ENCODE measurements around the gene ITGB6. TPM values are rescaled to one million over a fixed set of nuclear protein-coding genes. Genes with fewer than 3 reads are reported as not detected.

ITGB6 gene
- total RNA-seq, 2 experiments from 2014 or later: not detected

DNA sequence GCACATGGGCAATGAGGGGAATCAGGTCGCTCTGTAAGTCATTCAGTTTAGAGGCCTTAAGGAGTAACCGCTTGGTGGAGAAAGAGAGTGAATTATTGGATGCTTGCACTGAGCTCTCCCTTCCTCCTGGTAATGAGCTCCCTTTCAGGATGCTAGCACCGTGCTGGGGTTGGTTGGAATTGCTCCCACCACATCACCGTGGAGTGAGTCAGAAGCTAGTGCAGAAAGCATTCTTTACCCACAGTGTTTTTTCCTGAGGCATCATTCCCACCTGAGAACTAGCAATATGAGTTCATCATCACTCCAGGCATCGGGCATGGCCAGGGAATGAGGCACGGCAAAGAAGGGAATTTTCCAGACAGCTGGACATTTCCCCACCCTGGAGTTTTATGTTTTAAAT is 57.6 kb downstream of the ITGB6 start:
- Mint-ChIP-seq H3K27ac (no peak overlapping the region), H3K4me3 (no peak overlapping the region), H3K4me1 (ENCODE audit: low read depth) (no peaks in the 10 kb centered on the region), H3K36me3 (ENCODE audit: low read depth) (no peaks in the 10 kb centered on the region), H3K9me3 (ENCODE audit: insufficient read depth) (no peaks in the 10 kb centered on the region), H3K27me3 (ENCODE audit: low read depth) (peaks cover 5% of the 10 kb centered on the region)
- CTCF ChIA-PET: no interaction called here
- no peak for DNase-seq
- POLR2A ChIA-PET: no interaction called here
- ATAC-seq: no peak

GRCh38 chr2:160141912-160142311 is 58.2 kb downstream of the ITGB6 start:
- H3K4me1 Mint-ChIP-seq (ENCODE audit: low read depth): no peaks in the 10 kb centered on the region
- H3K9me3 Mint-ChIP-seq (ENCODE audit: insufficient read depth): no peaks in the 10 kb centered on the region
- H3K4me3 Mint-ChIP-seq: no peak overlapping the region
- H3K27me3 Mint-ChIP-seq (ENCODE audit: low read depth): peaks cover 4% of the 10 kb centered on the region
- no peak for DNase-seq
- no peak overlapping the region for H3K27ac Mint-ChIP-seq
- ChIA-PET CTCF (no interaction called here), POLR2A (no interaction called here)
- ATAC-seq: no peak
- H3K36me3 Mint-ChIP-seq (ENCODE audit: low read depth): no peaks in the 10 kb centered on the region

- H3K4me3 Mint-ChIP-seq: no peak overlapping the region
Observed at GRCh38 chr2:160141419-160141818, 58.7 kb downstream of the ITGB6 start.

DNA sequence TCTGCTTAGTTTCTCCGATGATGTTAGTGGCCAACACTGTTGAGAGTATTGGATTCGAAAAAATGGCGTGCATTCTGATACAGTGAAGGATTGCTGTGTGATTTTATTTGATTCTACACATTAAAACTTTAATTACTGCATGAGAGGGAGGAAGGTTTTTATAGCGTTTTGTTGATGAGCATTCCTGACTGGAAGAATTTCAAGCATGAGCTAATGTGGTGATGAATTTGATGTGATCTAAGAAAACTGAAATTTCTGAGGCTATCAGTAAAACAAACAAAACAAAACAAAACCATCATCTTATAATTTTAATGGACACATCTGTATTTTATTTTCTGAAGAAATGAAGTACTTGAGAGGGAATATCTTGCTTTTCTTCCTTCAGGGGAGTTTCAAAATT is 59.6 kb downstream of the ITGB6 start:
- no peaks in the 10 kb centered on the region for H3K36me3 Mint-ChIP-seq (ENCODE audit: low read depth)
- no peaks in the 10 kb centered on the region for H3K4me1 Mint-ChIP-seq (ENCODE audit: low read depth)
- H3K9me3 Mint-ChIP-seq (ENCODE audit: insufficient read depth): no peaks in the 10 kb centered on the region
- no peak overlapping the region for H3K4me3 Mint-ChIP-seq
- H3K27ac Mint-ChIP-seq: no peak overlapping the region
- ChIA-PET CTCF (no interaction called here), POLR2A (no interaction called here)
- DNase-seq (no peak), ATAC-seq (no peak)
- peaks cover 4% of the 10 kb centered on the region for H3K27me3 Mint-ChIP-seq (ENCODE audit: low read depth)

More at GRCh38 chr2:160141419-160141818, 58.7 kb downstream of the ITGB6 start:
- Mint-ChIP-seq H3K27ac (no peak overlapping the region), H3K9me3 (ENCODE audit: insufficient read depth) (no peaks in the 10 kb centered on the region), H3K27me3 (ENCODE audit: low read depth) (peaks cover 4% of the 10 kb centered on the region), H3K4me1 (ENCODE audit: low read depth) (no peaks in the 10 kb centered on the region), H3K36me3 (ENCODE audit: low read depth) (no peaks in the 10 kb centered on the region)
- CTCF ChIA-PET: no interaction called here
- DNase-seq: no peak
- POLR2A ChIA-PET: no interaction called here
- ATAC-seq: no peak

DNA sequence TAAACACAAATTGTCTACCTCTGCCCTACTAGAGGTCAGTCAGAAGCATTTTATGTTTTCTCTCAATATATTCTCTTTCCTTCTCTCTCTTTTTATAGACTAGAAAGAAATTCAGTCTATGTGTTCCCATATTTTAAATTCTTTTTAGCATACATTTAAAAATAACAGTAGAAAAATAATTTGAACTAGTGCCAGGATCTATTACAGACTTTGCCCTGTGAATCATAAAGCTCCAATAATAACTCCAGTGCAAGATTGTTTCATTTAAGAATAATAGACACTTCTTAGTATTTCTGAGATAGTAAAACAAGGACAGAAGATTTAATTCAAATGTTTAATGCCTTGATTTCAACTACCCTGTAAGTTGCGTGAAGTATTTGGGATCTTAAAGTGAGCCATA is 60.1 kb downstream of the ITGB6 start:
- Mint-ChIP-seq H3K36me3 (ENCODE audit: low read depth) (no peaks in the 10 kb centered on the region), H3K27me3 (ENCODE audit: low read depth) (peaks cover under 1% of the 10 kb centered on the region), H3K27ac (no peak overlapping the region), H3K4me1 (ENCODE audit: low read depth) (no peaks in the 10 kb centered on the region), H3K4me3 (no peak overlapping the region), H3K9me3 (ENCODE audit: insufficient read depth) (no peaks in the 10 kb centered on the region)
- ATAC-seq: no peak
- no peak for DNase-seq
- POLR2A ChIA-PET: no interaction called here
- CTCF ChIA-PET: interaction anchor here (0.9 to 1.0 kb wide), 2 partner anchors 70 to 530 kb away, joined by 3 read pairs; no protein-coding TSS in a partner anchor

- DNase-seq (no peak), ATAC-seq (no peak)
- no peaks in the 10 kb centered on the region for H3K36me3 Mint-ChIP-seq (ENCODE audit: low read depth)
- no peak overlapping the region for H3K4me3 Mint-ChIP-seq
- no peaks in the 10 kb centered on the region for H3K27me3 Mint-ChIP-seq (ENCODE audit: low read depth)
- H3K27ac Mint-ChIP-seq: no peak overlapping the region
- H3K9me3 Mint-ChIP-seq (ENCODE audit: insufficient read depth): no peaks in the 10 kb centered on the region
- ChIA-PET POLR2A (no interaction called here), CTCF (interaction anchor here (0.9 to 1.0 kb wide), 2 partner anchors 71 to 530 kb away, joined by 3 read pairs; no protein-coding TSS in a partner anchor)
- H3K4me1 Mint-ChIP-seq (ENCODE audit: low read depth): no peaks in the 10 kb centered on the region
Observed at GRCh38 chr2:160139350-160139749, 60.7 kb downstream of the ITGB6 start.

- DNase-seq (no peak), ATAC-seq (no peak)
- no peak overlapping the region for H3K27ac Mint-ChIP-seq
- no peak overlapping the region for H3K4me3 Mint-ChIP-seq
- POLR2A ChIA-PET: no interaction called here
- CTCF ChIA-PET: interaction anchor here (1.0 kb wide), 1 partner anchor 71 kb away, joined by 3 read pairs; no protein-coding TSS in a partner anchor
- peaks cover 5% of the 10 kb centered on the region for H3K27me3 Mint-ChIP-seq (ENCODE audit: low read depth)
- no peaks in the 10 kb centered on the region for H3K4me1 Mint-ChIP-seq (ENCODE audit: low read depth)
- no peaks in the 10 kb centered on the region for H3K36me3 Mint-ChIP-seq (ENCODE audit: low read depth)
- no peaks in the 10 kb centered on the region for H3K9me3 Mint-ChIP-seq (ENCODE audit: insufficient read depth)
Observed at GRCh38 chr2:160138406-160138805, 61.7 kb downstream of the ITGB6 start.

DNA sequence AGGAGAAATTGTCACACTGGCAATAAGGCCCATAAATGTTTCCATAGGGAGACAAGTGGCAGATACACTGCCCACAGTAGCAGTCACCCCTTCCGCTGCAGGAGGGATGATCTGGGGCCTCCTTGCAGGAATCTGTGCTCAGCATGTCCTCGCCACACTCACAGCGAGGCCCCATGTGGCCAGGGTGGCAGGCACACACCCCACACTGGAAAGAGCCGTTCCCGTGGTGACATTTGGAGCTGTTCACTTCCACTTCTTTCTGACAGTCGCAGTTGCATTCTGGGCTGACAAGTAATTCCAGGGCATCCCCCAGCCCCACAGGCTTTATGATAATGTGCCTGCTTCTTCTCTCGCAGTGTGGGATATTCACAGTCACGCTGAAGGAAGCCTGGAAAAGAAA is 62.6 kb downstream of the ITGB6 start:
- POLR2A ChIA-PET: no interaction called here
- ATAC-seq (no peak), DNase-seq (no peak)
- CTCF ChIA-PET: no interaction called here
- Mint-ChIP-seq H3K4me1 (ENCODE audit: low read depth) (no peaks in the 10 kb centered on the region), H3K27me3 (ENCODE audit: low read depth) (peaks cover 6% of the 10 kb centered on the region), H3K4me3 (no peak overlapping the region), H3K9me3 (ENCODE audit: insufficient read depth) (no peaks in the 10 kb centered on the region), H3K27ac (no peak overlapping the region), H3K36me3 (ENCODE audit: low read depth) (no peaks in the 10 kb centered on the region)

DNA sequence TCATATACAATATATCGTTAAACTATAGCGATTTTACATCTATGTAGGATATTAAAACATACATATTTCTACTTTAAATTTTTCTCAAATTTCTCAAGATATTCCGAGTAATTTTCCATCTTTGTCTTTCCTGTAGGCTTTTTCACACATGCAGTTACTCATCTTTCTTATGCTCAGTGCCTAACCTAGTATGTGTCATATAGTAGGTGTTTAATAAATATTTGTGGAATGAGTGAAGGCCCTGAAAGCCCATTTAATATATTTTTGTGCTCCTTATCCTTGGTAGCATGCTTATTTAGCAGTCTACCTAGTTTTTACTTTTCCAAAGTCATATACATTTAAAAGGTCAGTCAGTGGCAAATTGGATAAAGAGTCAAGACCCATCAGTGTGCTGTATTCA is 67.3 kb downstream of the ITGB6 start:
- CTCF ChIA-PET: no interaction called here
- ATAC-seq: no peak
- H3K36me3 Mint-ChIP-seq (ENCODE audit: low read depth): no peaks in the 10 kb centered on the region
- H3K4me3 Mint-ChIP-seq: no peak overlapping the region
- H3K27me3 Mint-ChIP-seq (ENCODE audit: low read depth): peaks cover 8% of the 10 kb centered on the region
- POLR2A ChIA-PET: no interaction called here
- no peaks in the 10 kb centered on the region for H3K4me1 Mint-ChIP-seq (ENCODE audit: low read depth)
- no peak overlapping the region for H3K27ac Mint-ChIP-seq
- no peaks in the 10 kb centered on the region for H3K9me3 Mint-ChIP-seq (ENCODE audit: insufficient read depth)
- no peak for DNase-seq

GRCh38 chr2:160126756-160127155 is 73.3 kb downstream of the ITGB6 start:
- Mint-ChIP-seq H3K27ac (no peak overlapping the region), H3K9me3 (ENCODE audit: insufficient read depth) (no peaks in the 10 kb centered on the region), H3K4me3 (no peak overlapping the region), H3K36me3 (ENCODE audit: low read depth) (no peaks in the 10 kb centered on the region), H3K27me3 (ENCODE audit: low read depth) (peaks cover 10% of the 10 kb centered on the region), H3K4me1 (ENCODE audit: low read depth) (no peaks in the 10 kb centered on the region)
- ATAC-seq (no peak), DNase-seq (no peak)
- CTCF ChIA-PET: no interaction called here
- POLR2A ChIA-PET: no interaction called here

DNA sequence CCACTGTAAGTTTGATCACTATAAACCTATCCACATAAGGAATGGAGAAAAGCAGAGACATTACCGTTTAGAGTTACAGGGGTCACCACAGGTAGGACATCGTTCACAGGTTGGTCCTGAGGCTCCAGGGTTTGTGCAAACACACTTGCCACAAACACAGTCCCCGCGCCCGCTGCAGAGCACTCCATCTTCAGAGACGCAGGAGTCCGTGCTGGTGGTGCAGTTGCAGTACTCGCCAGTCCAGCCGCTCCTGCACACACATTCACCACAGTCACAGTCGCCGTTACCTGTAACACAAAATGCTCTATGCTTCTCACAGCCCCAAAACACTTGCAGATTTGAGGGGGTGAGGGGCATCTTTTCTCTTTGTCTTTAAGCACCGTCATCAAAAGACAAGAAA is 73.8 kb downstream of the ITGB6 start:
- CTCF ChIA-PET: interaction anchor here (1.8 kb wide), 1 partner anchor 17 kb away, joined by 5 read pairs; no protein-coding TSS in a partner anchor
- DNase-seq (no peak), ATAC-seq (no peak)
- Mint-ChIP-seq H3K4me1 (ENCODE audit: low read depth) (no peaks in the 10 kb centered on the region), H3K9me3 (ENCODE audit: insufficient read depth) (no peaks in the 10 kb centered on the region), H3K36me3 (ENCODE audit: low read depth) (no peaks in the 10 kb centered on the region), H3K4me3 (no peak overlapping the region), H3K27ac (no peak overlapping the region), H3K27me3 (ENCODE audit: low read depth) (peaks cover 10% of the 10 kb centered on the region)
- POLR2A ChIA-PET: no interaction called here

DNA sequence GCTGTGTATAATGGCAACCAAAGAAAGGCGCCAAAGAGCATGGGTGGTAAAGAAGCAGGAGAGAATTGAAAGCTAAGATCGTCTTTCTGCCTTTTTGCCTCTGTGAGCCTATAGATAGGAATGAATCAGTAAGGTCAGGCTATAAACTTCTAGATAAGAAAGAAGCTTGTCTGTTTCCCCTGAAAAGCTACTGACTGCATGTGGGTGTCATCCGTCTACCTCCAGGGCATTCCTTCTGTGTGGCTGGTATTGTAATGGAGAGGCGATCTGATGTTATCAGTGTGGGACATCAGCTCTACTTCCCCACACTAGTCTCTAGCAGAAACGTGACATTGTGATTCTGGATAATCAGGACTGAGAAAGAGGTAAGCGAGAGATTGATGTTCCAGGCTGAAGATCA is 74.2 kb downstream of the ITGB6 start:
- ATAC-seq (no peak), DNase-seq (no peak)
- CTCF ChIA-PET: interaction anchor here (1.8 kb wide), 1 partner anchor 16 kb away, joined by 5 read pairs; no protein-coding TSS in a partner anchor
- no peaks in the 10 kb centered on the region for H3K36me3 Mint-ChIP-seq (ENCODE audit: low read depth)
- peaks cover 10% of the 10 kb centered on the region for H3K27me3 Mint-ChIP-seq (ENCODE audit: low read depth)
- no peaks in the 10 kb centered on the region for H3K9me3 Mint-ChIP-seq (ENCODE audit: insufficient read depth)
- H3K4me1 Mint-ChIP-seq (ENCODE audit: low read depth): no peaks in the 10 kb centered on the region
- H3K27ac Mint-ChIP-seq: no peak overlapping the region
- POLR2A ChIA-PET: no interaction called here
- no peak overlapping the region for H3K4me3 Mint-ChIP-seq

DNA sequence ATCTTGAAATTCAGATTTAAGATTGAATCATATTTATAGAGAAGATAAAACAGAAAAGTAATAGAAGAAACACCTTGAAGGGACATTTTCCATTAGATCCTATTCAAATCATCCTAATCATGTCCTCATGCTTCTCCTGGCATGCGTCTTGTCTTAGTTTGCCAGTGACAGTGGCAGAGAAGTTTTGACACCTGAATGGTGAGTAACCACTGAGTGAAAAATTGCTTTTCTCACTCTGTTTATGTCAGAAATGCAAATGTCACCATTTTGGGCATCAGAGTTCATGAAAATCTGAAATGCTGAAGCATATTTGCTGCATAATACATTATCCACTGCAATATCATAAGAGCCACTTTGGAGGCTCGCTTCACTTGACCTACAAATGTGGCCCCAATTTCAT is 74.7 kb downstream of the ITGB6 start:
- ChIA-PET POLR2A (no interaction called here), CTCF (interaction anchor here (1.8 kb wide), 1 partner anchor 16 kb away, joined by 5 read pairs; no protein-coding TSS in a partner anchor)
- no peak for ATAC-seq
- Mint-ChIP-seq H3K36me3 (ENCODE audit: low read depth) (no peaks in the 10 kb centered on the region), H3K4me1 (ENCODE audit: low read depth) (no peaks in the 10 kb centered on the region), H3K4me3 (no peak overlapping the region), H3K9me3 (ENCODE audit: insufficient read depth) (no peaks in the 10 kb centered on the region), H3K27ac (no peak overlapping the region), H3K27me3 (ENCODE audit: low read depth) (peaks cover 10% of the 10 kb centered on the region)
- DNase-seq: no peak

Data from activated CD8-positive, alpha-beta T cell treated with anti-CD3 and anti-CD28 coated beads, Interleukin-2, amount 10 ng/mL, durations not matched to agents 7 days and 5 days (primary cell).